Rectal smooth muscle tissue (tissue), 1 donor: ENCODE measurements around the gene PDIA2.

Source experiments
- H3K27ac ChIP-seq: one replicate; pipeline ENCODE4 v1.7.0; 2013; ENCODE audit warnings: low read depth, low read length, inconsistent platforms
- H3K27me3 ChIP-seq: one replicate; pipeline ENCODE4 v1.7.0; 2013; ENCODE audit warnings: low read length; ENCODE audit not compliant: control insufficient read depth, insufficient read depth
- H3K36me3 ChIP-seq: one replicate; pipeline ENCODE4 v1.7.0; 2013; ENCODE audit warnings: low read length; ENCODE audit not compliant: control insufficient read depth, insufficient read depth
- H3K4me1 ChIP-seq: one replicate; pipeline ENCODE4 v1.7.0; 2013; ENCODE audit warnings: low read length; ENCODE audit not compliant: control insufficient read depth, insufficient read depth
- H3K4me3 ChIP-seq: one replicate; pipeline ENCODE4 v1.7.0; 2013; ENCODE audit warnings: low read length
- H3K9ac ChIP-seq: one replicate; pipeline ENCODE4 v1.7.0; 2013; ENCODE audit warnings: low read length

The PDIA2 gene

DNA sequence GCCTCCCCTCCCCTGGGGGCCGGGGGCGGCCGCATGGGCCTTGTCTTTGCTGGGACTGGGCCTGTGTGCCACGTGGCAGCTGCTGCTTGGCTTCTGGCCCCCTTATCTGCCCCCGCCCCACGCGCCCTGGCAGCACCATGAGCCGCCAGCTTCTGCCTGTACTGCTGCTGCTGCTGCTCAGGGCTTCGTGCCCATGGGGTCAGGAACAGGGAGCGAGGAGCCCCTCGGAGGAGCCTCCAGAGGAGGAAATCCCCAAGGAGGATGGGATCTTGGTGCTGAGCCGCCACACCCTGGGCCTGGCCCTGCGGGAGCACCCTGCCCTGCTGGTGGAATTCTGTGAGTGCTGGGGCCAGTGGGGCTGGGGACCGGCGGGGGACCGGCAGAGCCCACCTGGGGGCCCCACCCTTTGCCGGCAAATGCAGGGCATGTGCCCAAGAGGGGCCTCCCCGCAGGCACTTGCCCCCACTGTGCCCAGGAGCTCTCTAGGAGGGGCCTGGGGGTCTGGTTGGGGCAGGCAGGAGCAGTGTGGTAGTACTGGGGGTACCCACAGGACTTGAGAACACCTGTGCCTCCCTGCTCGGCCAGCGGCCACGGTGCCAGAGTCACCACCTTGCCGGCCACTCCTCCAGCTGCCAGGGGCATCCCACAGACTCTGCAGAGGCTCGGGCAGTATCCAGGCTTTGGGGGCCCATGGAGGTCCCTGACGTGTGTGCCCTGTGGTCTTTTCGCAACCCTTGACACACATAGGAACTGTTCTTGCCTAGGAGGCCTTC, at the start of gene PDIA2:
Gene PDIA2, plus strand, starts transcription at position 132 of the 773 bp plus-strand sequence. Its CDS starts 6 bp downstream, at position 138.
- Histone ChIP-seq H3K4me1 (no peaks in the 10 kb centered on the region), H3K27ac (no peak within 1 kb of the TSS)

DNA sequence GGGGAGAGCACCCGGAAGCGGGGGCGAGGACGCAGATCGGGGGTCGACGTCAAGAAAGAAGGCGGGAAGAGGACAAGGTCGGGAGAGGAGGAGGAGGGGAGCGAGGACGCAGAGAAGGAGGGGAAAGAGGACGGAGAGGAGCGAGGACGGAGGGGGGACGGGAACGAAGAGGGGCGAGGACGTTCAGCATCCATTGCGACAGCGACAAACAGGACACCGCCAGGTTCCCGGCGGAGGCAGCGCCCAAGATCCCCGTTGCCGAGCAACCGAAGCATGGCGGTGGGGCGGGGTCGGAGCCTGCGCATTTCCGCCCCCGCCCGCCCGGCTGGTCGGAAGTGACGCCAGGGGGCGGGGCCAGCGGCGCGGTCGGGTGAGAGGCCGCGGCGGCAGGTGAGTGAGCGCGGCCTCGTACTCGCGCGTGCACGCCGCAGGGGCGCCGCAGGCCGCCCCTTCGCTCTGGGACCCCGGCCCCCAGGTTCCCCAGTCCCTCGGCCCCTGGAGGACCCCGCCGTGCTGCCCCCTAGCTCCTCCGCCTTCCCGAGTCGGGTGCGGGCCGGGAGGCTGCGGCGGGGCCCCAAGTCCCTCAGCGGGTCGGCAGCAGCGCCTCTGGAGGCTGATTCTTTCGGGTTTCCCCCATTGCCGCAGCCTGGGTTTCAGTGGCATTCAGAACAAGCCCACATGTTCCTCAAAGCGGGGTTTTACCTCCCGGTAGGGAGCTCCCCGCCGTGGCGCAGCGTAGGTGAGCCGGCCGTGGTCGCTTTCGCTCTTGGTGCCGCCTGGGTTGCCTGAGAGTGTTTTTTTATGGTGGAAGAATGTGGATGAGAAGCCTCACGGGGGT, 48.3 kb upstream of the PDIA2 start, which contains the start of gene FAM234A:
Gene FAM234A, plus strand, starts transcription at position 354 of the 838 bp plus-strand sequence. CDS start 19,593 bp downstream, outside the sequence.
- H3K9ac ChIP-seq: peak within 1 kb of the TSS; percentile 95
- no peaks in the 10 kb centered on the region for H3K27me3 ChIP-seq

More for the DNA sequence above, at the start of gene PDIA2:
- no peak within 1 kb of the TSS for H3K4me3 ChIP-seq
- H3K9ac ChIP-seq: no peak within 1 kb of the TSS
- H3K36me3 ChIP-seq: peaks cover 3% of the 10 kb centered on the region
- H3K27me3 ChIP-seq: peaks cover 4% of the 10 kb centered on the region

DNA sequence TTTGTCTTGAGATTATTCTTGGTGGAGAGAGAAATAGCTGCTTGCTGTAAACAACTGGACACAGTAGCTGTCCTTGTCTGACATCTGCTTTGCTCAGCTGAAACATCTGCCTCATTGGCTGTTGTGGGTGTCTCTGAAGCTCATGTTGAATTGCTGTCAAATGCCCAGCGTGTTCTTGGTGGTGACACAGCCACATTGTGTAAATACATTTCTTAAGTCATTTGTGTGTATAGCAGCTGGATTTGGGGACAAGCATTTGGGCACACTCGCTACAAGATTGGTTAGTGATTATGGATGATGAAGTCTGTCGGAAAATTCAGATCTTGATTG, 43.1 kb upstream of the PDIA2 start:
- Histone ChIP-seq H3K36me3 (no peaks in the 10 kb centered on the region), H3K27me3 (no peaks in the 10 kb centered on the region), H3K27ac (peak overlapping the region; percentile 11), H3K9ac (no peak overlapping the region), H3K4me3 (no peak overlapping the region), H3K4me1 (no peaks in the 10 kb centered on the region)

More for the DNA sequence above, 48.3 kb upstream of the PDIA2 start, which contains the start of gene FAM234A:
- Histone ChIP-seq H3K27ac (peak within 1 kb of the TSS; percentile 96), H3K36me3 (no peaks in the 10 kb centered on the region), H3K4me3 (peak within 1 kb of the TSS; percentile 83), H3K4me1 (no peaks in the 10 kb centered on the region)

DNA sequence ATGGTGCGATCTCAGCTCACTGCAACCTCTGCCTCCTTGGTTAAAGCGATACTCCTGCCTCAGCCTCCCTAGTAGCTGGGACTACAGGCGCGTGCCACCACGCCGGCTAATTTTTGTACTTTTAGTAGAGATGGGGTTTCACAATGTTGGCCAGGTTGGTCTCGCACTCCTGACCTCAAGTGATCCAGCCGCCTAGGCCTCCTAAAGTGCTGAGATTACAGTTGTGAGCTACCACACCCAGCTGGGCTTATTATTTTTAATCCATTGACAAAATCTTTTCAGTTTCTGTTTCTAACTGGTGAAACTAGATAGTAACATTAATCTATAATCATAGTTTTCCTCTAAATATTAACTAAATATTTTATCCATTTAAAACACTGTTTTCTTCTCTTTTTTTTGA, 42.4 kb upstream of the PDIA2 start:
- Histone ChIP-seq H3K9ac (no peak overlapping the region), H3K4me1 (no peaks in the 10 kb centered on the region), H3K27ac (peak overlapping the region; percentile 11), H3K27me3 (no peaks in the 10 kb centered on the region), H3K4me3 (no peak overlapping the region), H3K36me3 (no peaks in the 10 kb centered on the region)

GRCh38 chr16:242281-242680, 40.7 kb upstream of the PDIA2 start:
- H3K4me3 ChIP-seq: no peak overlapping the region
- no peak overlapping the region for H3K27ac ChIP-seq

GRCh38 chr16:243348-243747, 39.6 kb upstream of the PDIA2 start:
- H3K4me3 ChIP-seq: no peak overlapping the region
- no peak overlapping the region for H3K9ac ChIP-seq
- no peaks in the 10 kb centered on the region for H3K36me3 ChIP-seq
- no peaks in the 10 kb centered on the region for H3K4me1 ChIP-seq
- H3K27me3 ChIP-seq: no peaks in the 10 kb centered on the region
- H3K27ac ChIP-seq: no peak overlapping the region

More at GRCh38 chr16:242281-242680, 40.7 kb upstream of the PDIA2 start:
- Histone ChIP-seq H3K9ac (no peak overlapping the region), H3K27me3 (no peaks in the 10 kb centered on the region), H3K36me3 (no peaks in the 10 kb centered on the region), H3K4me1 (no peaks in the 10 kb centered on the region)

DNA sequence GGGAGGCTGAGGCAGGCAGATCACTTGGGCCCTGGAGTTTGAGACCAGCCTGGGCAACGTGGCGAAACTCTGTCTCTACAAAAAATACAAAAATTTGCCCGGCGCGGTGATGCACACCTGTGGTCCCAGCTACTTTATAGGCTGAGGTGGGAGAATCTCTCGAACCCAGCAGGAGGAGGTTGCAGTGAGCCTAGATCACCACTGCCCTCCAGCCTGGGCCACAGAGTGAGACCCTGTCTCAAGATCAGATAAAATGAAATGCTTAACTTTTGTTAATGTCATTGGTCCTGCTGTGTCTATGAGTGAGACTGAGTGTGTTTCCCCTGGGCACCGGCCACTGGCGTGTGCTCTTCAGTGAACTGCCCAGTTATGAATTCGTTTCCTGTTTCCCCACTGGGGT, 37.9 kb upstream of the PDIA2 start:
- no peak overlapping the region for H3K9ac ChIP-seq
- no peaks in the 10 kb centered on the region for H3K36me3 ChIP-seq
- no peak overlapping the region for H3K4me3 ChIP-seq
- H3K27me3 ChIP-seq: no peaks in the 10 kb centered on the region
- H3K27ac ChIP-seq: no peak overlapping the region
- no peaks in the 10 kb centered on the region for H3K4me1 ChIP-seq

- Histone ChIP-seq H3K27ac (no peak overlapping the region), H3K36me3 (peaks cover 2% of the 10 kb centered on the region), H3K27me3 (no peaks in the 10 kb centered on the region), H3K9ac (no peak overlapping the region), H3K4me3 (no peak overlapping the region), H3K4me1 (no peaks in the 10 kb centered on the region)
Observed at GRCh38 chr16:247027-247426, 35.9 kb upstream of the PDIA2 start.

GRCh38 chr16:249431-249830, 33.5 kb upstream of the PDIA2 start:
- Histone ChIP-seq H3K4me3 (no peak overlapping the region), H3K4me1 (no peaks in the 10 kb centered on the region), H3K27ac (no peak overlapping the region), H3K9ac (no peak overlapping the region), H3K27me3 (no peaks in the 10 kb centered on the region), H3K36me3 (peaks cover 2% of the 10 kb centered on the region)

- no peak overlapping the region for H3K9ac ChIP-seq
- no peak overlapping the region for H3K27ac ChIP-seq
- H3K4me1 ChIP-seq: no peaks in the 10 kb centered on the region
- H3K4me3 ChIP-seq: peak overlapping the region; percentile 1
- peaks cover 2% of the 10 kb centered on the region for H3K36me3 ChIP-seq
- H3K27me3 ChIP-seq: no peaks in the 10 kb centered on the region
Observed at GRCh38 chr16:252366-253337, 30.3 kb upstream of the PDIA2 start.

- H3K9ac ChIP-seq: no peak overlapping the region
- no peaks in the 10 kb centered on the region for H3K27me3 ChIP-seq
- peaks cover 2% of the 10 kb centered on the region for H3K36me3 ChIP-seq
- no peaks in the 10 kb centered on the region for H3K4me1 ChIP-seq
- H3K4me3 ChIP-seq: no peak overlapping the region
- H3K27ac ChIP-seq: no peak overlapping the region
Observed at GRCh38 chr16:253833-254232, 29.1 kb upstream of the PDIA2 start.

GRCh38 chr16:254461-254860, 28.5 kb upstream of the PDIA2 start:
- no peak overlapping the region for H3K4me3 ChIP-seq
- no peak overlapping the region for H3K9ac ChIP-seq
- H3K27me3 ChIP-seq: no peaks in the 10 kb centered on the region
- H3K36me3 ChIP-seq: peaks cover 2% of the 10 kb centered on the region
- no peaks in the 10 kb centered on the region for H3K4me1 ChIP-seq
- no peak overlapping the region for H3K27ac ChIP-seq
